HG02973 (cell line): ENCODE results near the gene ZNF668.
"Not testable (repeated sequence)": the region's sequence is repeated elsewhere in the genome, so short reads cannot be mapped to it uniquely, and the experiment has no call there.

Experiments
- ATAC-seq: cut with Tn5 transposase; IDR thresholded peaks from one replicate; pipeline ENCODE4 v1.9.1; 2021; ENCODE audit warnings: moderate library complexity; ENCODE audit not compliant: unreplicated experiment

The ZNF668 gene

DNA sequence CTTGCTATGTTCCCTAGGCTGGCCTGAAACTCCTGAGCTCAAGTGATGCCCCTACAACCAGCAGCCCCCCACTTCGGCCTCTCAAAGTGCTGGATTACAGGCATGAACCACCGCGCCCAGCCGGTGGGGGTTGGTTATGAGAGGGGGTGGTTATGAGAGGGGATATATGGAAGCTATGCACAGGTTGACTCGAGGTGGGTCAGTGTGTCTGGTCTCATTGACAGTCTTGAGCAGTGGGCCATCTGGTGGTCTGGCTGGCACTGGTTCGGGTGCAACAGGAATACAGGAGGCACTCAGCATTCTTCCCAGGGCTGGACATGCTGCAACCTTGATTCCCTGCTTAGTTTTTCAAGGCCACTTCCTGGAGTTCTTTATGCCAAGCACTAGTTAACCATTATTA, 58.0 kb downstream of the ZNF668 start:
- ATAC-seq, result no peak

DNA sequence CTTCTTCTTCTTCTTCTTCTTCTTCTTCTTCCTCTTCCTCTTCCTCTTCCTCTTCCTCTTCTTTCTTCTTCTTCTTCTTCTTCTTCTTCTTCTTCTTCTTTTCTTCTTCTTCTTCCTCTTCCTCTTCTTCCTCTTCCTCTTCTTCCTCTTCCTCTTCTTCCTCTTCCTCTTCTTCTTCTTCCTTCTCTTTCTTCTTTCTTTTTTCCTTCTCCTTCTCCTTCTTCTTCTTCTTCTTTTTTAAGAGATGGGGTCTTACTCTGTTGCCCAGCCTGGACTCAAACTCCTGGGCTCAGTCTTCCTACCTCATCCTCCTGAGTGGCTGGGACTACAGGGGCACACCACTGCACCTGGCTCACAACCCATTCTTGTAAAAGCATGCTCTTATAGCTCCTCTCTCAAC, 60.7 kb downstream of the ZNF668 start:
- not testable (repeated sequence) for ATAC-seq

DNA sequence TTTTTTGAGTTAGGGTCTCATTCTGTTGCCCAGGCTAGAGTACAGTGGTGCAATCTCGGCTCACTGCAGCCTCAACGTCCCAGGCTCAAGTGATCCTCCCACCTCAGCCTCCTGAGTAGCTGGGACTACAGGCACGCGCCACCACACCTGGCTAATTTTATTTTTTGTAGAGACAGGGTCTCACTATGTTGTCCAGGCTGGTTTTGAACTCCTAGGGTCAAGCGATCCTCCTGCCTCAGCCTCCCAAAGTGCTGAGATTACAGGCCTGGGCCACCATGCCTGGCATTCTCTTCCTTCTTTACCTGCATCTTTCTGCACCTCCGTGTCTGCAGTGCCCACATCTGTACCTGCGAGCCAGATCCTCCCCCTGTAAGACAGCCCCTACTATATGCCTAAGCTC, 62.2 kb downstream of the ZNF668 start:
- ATAC-seq, result not testable (repeated sequence)
